Keratinocyte (primary cell): ENCODE data around the gene RBCK1. TPM values are rescaled to one million over a fixed set of nuclear protein-coding genes. Genes with fewer than 3 reads are reported as not detected.
A peak's percentile ranks its signal among the peaks of the same experiment; 100 is the strongest.
"Not testable (repeated sequence)": the region's sequence is repeated elsewhere in the genome, so short reads cannot be mapped to it uniquely, and the experiment has no call there.

Experiments
- DNase-seq: peaks from one replicate; pipeline ENCODE4 v3.0.0-alpha.2; 2011; ENCODE audit warnings: low read depth, missing footprints, low spot score
- FAIRE-seq: peaks from 2 replicates; lab custom pipeline; 2011; peaks lifted over from hg19 to GRCh38; lab: Jason Lieb, UNC
- H2AFZ ChIP-seq: 2 replicates; pipeline ENCODE4 v1.6.0; 2012; ENCODE audit warnings: low read length, control low read depth, inconsistent platforms; ENCODE audit not compliant: control insufficient read depth
- H3K27ac ChIP-seq: 2 replicates; pipeline ENCODE4 v1.5.1; 2011; ENCODE audit warnings: low read length; ENCODE audit not compliant: control insufficient read depth, insufficient read depth
- H3K27me3 ChIP-seq: 3 replicates; pipeline ENCODE4 v1.6.0; 2011; ENCODE audit warnings: low read length; ENCODE audit not compliant: control insufficient read depth, insufficient read depth; ENCODE audit errors: extremely low read depth
- H3K36me3 ChIP-seq, 2 experiments: 2 replicates in 1 of 2; 3 replicates in 1 of 2; pipeline ENCODE4 v1.5.1; 2011; ENCODE audit warnings: low read length in 2 of 2, mild to moderate bottlenecking in 1 of 2; ENCODE audit not compliant: control insufficient read depth in 2 of 2, insufficient read depth in 2 of 2; ENCODE audit errors: extremely low read depth in 1 of 2
- H3K4me1 ChIP-seq: 3 replicates; pipeline ENCODE4 v1.5.1; 2011; ENCODE audit warnings: low read length; ENCODE audit not compliant: control insufficient read depth, insufficient read depth; ENCODE audit errors: extremely low read depth
- H3K4me2 ChIP-seq: 3 replicates; pipeline ENCODE4 v1.6.0; 2011; ENCODE audit warnings: low read depth, low read length; ENCODE audit not compliant: control insufficient read depth, insufficient read depth; ENCODE audit errors: extremely low read depth
- H3K4me3 ChIP-seq, 3 experiments: fragments of 200-600 bp in 1 of 3; sonication (generic) in 1 of 3; 2 replicates in 2 of 3; 3 replicates in 1 of 3; pipeline ENCODE4 v1.5.1; 2011 to 2016; ENCODE audit warnings: low read length in 3 of 3, mild to moderate bottlenecking in 3 of 3, control low read depth in 2 of 3, inconsistent platforms in 1 of 3, low read depth in 1 of 3, mixed read lengths in 1 of 3, mixed run types in 1 of 3, moderate library complexity in 1 of 3; ENCODE audit not compliant: control insufficient read depth in 2 of 3, insufficient read depth in 2 of 3; ENCODE audit errors: extremely low read depth in 1 of 3
- H3K79me2 ChIP-seq: 2 replicates; pipeline ENCODE4 v1.6.0; 2012; ENCODE audit warnings: low read length; ENCODE audit not compliant: control insufficient read depth, insufficient read depth
- H3K9ac ChIP-seq: 3 replicates; pipeline ENCODE4 v1.6.0; 2011; ENCODE audit warnings: low read length; ENCODE audit not compliant: control insufficient read depth, insufficient read depth; ENCODE audit errors: extremely low read depth
- H3K9me1 ChIP-seq: 3 replicates; pipeline ENCODE4 v1.6.0; 2011; ENCODE audit warnings: low read length; ENCODE audit not compliant: control insufficient read depth, insufficient read depth; ENCODE audit errors: extremely low read depth
- H3K9me3 ChIP-seq: 2 replicates; pipeline ENCODE4 v1.5.1; 2012; ENCODE audit warnings: low read depth, low read length; ENCODE audit not compliant: control insufficient read depth
- H4K20me1 ChIP-seq: 3 replicates; pipeline ENCODE4 v1.6.0; 2011; ENCODE audit warnings: low read length; ENCODE audit not compliant: control insufficient read depth, insufficient read depth; ENCODE audit errors: extremely low read depth
- CTCF ChIP-seq, 3 experiments: IDR thresholded peaks in 1 of 3; conservative IDR thresholded peaks in 1 of 3; optimal IDR thresholded peaks in 1 of 3; 2 replicates in 2 of 3; 3 replicates in 1 of 3; pipeline versions ENCODE3 to v1.5.1; 2011; ENCODE audit warnings: low read length in 3 of 3, mild to moderate bottlenecking in 3 of 3, moderate library complexity in 2 of 3, control low read depth in 1 of 3, inconsistent platforms in 1 of 3; ENCODE audit not compliant: insufficient read depth in 2 of 3; ENCODE audit errors: extremely low read depth in 1 of 3
- EZH2 ChIP-seq: IDR thresholded peaks from one replicate; pipeline ENCODE4 v1.6.1; 2012; ENCODE audit warnings: inconsistent platforms, mild to moderate bottlenecking, low read length, moderate library complexity
- dilution Hi-C: fragments of 300-500 bp; cut with MboI; formaldehyde crosslinking; loops from one replicate; pipeline ENCODE4 v1.7.0; 2020; ENCODE audit warnings: low sequenced_read_pairs; ENCODE audit not compliant: extremely low pct_ligation_motif_present
- polyA plus RNA-seq, 5 experiments: library from polyadenylated mRNA; depleted of rRNA in 3 of 5; stranded (reverse) in 3 of 5; stranded (forward) in 1 of 5; unstranded in 1 of 5; fragments of >200 nt; gene quantifications; 1 replicate in 1 of 5; 2 replicates in 3 of 5; 3 replicates in 1 of 5; pipeline versions ENCODE4 v1.2.1 to v1.2.3, GENCODE V29; 2011 to 2012; ENCODE audit warnings: missing spikeins in 2 of 5, low read depth in 1 of 5, low replicate concordance in 1 of 5

RBCK1 gene
- polyA plus RNA-seq, 1 donor (not counting 4 experiments of a cell fraction or from before 2014, with no cell fraction given), result 136 TPM

DNA sequence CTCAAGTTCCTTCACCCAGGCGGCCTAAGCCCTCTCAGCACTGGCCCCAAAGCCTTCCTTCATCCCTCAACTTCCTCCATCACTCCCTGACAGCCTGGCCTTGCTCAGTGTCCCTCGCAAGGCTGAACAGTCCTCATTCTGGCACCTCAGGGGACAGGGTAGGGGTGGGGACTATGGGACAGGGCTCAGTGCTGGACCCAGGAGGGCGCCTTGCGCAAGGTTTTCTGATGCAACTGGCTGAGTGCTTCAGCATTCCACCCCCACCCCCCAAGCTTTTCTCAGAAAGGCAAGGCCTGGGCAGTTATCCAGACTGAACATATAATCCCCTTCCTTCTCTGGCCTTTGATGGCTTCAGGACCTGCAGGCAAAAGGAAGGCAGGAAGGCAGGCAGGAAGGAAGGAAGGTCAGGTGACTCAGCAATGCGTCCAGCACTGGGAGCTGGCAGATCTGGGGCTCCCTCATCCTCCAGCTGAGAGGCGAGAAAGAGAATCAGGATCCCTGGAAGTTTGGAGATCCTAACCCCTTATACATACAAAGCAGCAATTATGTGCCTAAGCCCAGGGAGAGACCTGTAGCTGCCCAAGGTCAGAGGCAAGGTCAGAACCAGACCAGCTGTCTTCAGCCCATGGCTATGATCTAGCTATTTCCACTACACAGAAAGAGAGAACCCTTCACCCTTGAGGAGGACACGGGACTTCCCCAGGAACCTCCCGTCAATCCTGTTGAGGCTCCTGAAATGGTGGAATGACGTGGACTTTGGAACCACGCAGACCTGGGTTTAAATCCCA, 36.1 kb upstream of the RBCK1 start:
- no peak overlapping the region for H2AFZ ChIP-seq
- no peaks in the 10 kb centered on the region for H3K27me3 ChIP-seq
- FAIRE-seq, result peak; percentile 69
- peak overlapping the region; percentile 3 for H3K4me2 ChIP-seq
- H3K79me2 ChIP-seq, result no peaks in the 10 kb centered on the region
- H4K20me1 ChIP-seq, result no peaks in the 10 kb centered on the region
- H3K36me3 ChIP-seq, result no peaks in the 10 kb centered on the region
- H3K27ac ChIP-seq, result peak overlapping the region; percentile 89
- H3K4me1 ChIP-seq, result peaks cover 31% of the 10 kb centered on the region
- H3K9ac ChIP-seq, result peak overlapping the region; percentile 31
- TF ChIP-seq EZH2 (no peak), CTCF (optimal IDR thresholded peaks at IDR 0.05 in 1 of 3, IDR thresholded peaks at IDR 0.05 in 1 of 3, conservative IDR thresholded peaks at IDR 0.05 in 1 of 3; ENCODE audit: extremely low read depth in 1 of 3, insufficient read depth in 2 of 3, low read length in 3 of 3) (no peak)
- H3K9me1 ChIP-seq, result no peaks in the 10 kb centered on the region
- DNase-seq, result peak; percentile 84
- H3K4me3 ChIP-seq, result no peak overlapping the region
- H3K9me3 ChIP-seq, result no peaks in the 10 kb centered on the region
- dilution Hi-C loops, result no loop called here

GRCh38 chr20:372543-373082, 35.5 kb upstream of the RBCK1 start:
- peak overlapping the region; percentile 20 for H2AFZ ChIP-seq
- DNase-seq, H3K9me3 ChIP-seq, H3K36me3 ChIP-seq, FAIRE-seq, H3K4me3 ChIP-seq, H3K79me2 ChIP-seq, H3K27me3 ChIP-seq, dilution Hi-C loops, H3K9me1 ChIP-seq, H4K20me1 ChIP-seq: not testable (repeated sequence)
- H3K4me2 ChIP-seq, result peak overlapping the region; percentile 18
- peak overlapping the region; percentile 31 for H3K9ac ChIP-seq
- H3K27ac ChIP-seq, result peak overlapping the region; percentile 89
- peaks cover 25% of the 10 kb centered on the region for H3K4me1 ChIP-seq
